ENCODE data around the gene FGF14.

DNA sequence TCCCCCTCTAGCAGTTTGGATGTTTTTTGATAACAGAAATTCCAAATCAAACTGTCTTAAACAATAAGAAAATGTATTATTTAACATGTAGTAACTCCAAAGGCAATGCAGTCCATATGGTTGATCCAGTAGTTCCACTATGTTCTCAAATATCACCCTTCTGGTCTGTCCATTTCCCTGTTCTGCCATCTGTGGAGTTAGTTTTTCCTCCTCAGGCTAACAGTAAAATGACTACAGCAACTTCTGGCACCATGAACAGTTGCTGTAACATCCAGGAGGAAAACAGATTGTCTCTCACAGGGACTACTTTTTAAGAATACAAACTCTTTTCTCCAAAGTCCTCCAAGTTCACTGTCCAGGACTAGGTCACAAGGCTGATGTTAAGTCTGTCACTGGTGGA, 455.4 kb downstream of the FGF14 start:
- TF ChIP-seq, protein P1, sequence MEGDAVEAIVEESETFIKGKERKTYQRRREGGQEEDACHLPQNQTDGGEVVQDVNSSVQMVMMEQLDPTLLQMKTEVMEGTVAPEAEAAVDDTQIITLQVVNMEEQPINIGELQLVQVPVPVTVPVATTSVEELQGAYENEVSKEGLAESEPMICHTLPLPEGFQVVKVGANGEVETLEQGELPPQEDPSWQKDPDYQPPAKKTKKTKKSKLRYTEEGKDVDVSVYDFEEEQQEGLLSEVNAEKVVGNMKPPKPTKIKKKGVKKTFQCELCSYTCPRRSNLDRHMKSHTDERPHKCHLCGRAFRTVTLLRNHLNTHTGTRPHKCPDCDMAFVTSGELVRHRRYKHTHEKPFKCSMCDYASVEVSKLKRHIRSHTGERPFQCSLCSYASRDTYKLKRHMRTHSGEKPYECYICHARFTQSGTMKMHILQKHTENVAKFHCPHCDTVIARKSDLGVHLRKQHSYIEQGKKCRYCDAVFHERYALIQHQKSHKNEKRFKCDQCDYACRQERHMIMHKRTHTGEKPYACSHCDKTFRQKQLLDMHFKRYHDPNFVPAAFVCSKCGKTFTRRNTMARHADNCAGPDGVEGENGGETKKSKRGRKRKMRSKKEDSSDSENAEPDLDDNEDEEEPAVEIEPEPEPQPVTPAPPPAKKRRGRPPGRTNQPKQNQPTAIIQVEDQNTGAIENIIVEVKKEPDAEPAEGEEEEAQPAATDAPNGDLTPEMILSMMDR (IDR thresholded peaks at IDR 0.05; ENCODE audit: insufficient read depth, low read length, poor library complexity, severe bottlenecking) = no peak
- no peak for TF ChIP-seq EZH2phosphoT487 (conservative IDR thresholded peaks at IDR 0.05; ENCODE audit: low read length)
